HG03565 (cell line): ENCODE data around the gene RAD51B.

Source experiments
- ATAC-seq: cut with Tn5 transposase; IDR thresholded peaks from one replicate; pipeline ENCODE4 v1.9.1; 2021; ENCODE audit warnings: mild to moderate bottlenecking, moderate library complexity; ENCODE audit not compliant: unreplicated experiment

Gene RAD51B

GRCh38 chr14:68140076-68140741, 320.6 kb downstream of the RAD51B start:
- ATAC-seq: no peak

DNA sequence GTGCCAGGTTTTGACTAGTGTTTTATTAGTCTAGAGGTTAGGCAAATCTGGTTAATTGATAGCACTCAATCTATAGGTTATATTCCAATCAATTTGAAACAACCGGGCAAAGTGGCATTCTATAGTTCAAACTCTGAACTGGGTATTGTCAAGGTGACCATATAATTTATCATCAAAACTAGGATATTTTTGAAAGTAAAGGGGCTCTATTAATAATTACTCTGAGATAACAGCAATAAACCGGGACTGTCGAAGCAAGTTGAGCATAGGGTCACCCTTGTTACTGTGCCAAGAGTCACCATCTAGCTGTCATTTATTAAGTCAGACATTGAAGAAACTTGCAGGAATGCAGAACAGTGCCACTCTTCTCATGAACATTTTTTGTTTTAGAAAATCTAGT, 321.2 kb downstream of the RAD51B start:
- ATAC-seq: no peak

DNA sequence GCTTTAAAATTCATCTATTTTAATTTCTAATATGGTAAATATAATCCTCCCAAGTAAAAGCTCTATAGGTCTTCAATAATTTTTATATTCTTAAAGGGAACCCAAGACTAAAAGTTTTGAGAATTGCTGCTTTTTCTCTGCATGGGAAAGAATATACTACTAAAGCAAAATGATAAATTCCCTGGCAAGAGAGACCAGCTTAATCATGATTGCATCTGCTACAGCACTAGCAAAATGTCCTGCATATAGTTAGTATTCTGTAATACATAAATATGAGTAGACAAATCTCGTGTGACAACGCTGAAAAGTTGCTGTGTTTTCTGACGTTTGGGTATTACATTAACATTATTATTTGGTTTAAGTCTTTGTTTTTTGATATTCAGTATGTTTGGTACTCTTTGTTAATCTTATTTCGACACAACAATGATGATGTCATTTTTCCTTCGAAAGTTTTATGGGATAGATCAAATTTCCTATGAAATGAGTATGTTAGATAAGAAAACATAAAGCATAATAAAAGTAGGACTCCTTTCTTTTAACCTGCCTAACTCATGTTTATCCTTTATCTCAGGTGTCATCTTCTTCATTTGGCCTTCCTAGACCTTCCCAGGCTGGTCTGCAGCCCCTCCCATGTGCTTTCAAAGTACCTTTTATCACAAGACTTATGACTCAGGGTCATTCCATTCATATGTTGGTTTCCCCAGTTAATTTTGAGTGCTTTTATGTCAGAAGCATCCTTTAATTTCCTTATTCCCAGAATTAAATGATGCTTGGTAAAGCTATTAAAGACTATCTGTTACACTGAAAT, 321.9 kb downstream of the RAD51B start:
- no peak for ATAC-seq

DNA sequence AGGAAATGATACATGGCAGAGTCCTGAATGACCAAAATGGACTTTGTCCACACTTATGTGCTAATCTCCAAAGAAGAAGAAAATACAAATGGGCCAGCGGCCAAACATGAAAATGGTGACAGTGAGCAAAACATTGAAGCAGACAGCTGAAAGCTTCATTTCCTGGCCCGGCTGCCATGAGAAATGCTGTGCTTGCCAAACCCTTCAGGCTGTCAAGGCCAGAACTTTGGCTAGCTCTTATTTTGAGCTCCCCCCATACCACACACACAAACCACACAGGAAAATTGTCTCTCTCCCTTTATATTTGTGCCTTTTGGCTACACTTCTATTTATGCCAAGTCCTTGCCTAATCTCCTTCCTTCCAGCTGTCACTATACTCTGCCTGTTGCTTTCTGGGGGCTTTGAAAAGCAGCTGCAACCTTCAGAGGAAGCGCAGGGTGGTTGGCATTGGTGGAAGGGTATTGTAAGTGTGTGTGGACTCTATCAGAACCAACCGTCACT, 323.8 kb downstream of the RAD51B start:
- ATAC-seq: no peak

DNA sequence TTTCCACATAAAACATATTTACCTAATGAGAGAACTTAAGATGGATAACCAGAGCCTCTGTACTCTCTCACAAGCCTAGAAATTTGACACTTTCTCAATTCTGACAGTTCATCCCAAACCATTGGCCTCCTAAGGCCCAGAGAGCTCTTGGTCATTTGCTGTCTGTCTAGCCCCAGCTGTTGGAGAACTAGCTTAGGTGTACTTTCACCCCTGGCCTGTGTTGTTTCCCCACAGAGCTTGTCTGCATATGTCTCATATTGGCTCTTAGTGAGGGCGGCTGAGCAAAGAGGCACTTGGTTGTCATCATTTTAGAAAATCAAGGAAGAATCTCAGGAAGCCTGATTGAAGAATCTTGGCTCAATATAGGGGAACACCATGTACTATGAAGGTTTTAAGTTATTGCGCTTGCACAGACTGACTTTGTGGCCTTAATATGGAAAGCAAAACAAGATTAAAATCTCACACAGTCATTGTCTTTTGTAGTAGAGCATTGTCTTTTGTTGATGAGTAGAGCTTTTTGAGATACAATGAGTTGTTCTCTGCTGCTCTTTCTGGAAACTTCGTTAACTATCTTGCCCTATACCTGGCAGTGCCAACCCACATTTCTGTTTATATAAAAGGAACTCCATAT, 324.6 kb downstream of the RAD51B start:
- no peak for ATAC-seq

GRCh38 chr14:68145036-68145435, 325.5 kb downstream of the RAD51B start:
- ATAC-seq: no peak

- ATAC-seq: no peak
These were observed 326.0 kb downstream of the RAD51B start for GRCh38 chr14:68145539-68145938.

- ATAC-seq: no peak
These were observed 327.2 kb downstream of the RAD51B start for GRCh38 chr14:68146818-68147217.

DNA sequence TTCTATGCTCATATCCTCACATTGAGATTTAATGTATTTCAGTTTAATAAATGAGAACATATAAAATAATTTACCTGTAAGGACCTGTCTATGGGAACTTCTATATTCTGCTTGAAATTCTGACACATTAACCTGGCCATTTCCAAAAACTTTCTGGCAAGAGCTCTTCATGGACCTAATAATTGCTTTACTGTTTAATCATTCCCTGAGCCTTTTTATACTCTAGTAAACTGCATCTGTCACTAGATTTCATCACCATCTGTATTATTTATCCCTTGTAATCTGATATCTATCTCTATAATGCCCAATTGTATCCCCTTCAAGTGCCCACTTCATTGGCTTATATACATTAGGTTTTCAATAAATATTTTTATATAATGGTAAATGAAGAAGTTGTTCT, 327.7 kb downstream of the RAD51B start:
- ATAC-seq: no peak

GRCh38 chr14:68148276-68148675, 328.7 kb downstream of the RAD51B start:
- ATAC-seq: no peak

- ATAC-seq: no peak
These were observed 329.2 kb downstream of the RAD51B start for GRCh38 chr14:68148763-68149162.

DNA sequence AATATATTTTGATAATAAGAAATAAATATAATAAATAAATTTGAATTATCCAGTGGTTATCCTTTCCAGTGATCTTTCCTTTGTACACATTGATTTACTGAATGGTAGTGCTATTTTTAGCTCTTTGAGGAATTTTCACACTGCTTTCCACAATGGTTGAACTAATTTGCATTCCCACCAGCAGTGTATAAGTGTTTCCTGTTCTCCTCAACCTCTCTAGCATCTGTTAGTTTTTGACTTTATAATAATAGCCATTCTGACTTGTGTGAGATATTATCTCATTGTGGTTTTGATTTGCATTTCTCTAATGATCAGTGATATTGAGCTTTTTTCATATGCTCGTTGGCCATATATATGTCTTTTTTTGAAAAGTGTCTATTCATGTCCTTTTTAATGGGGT, 333.7 kb downstream of the RAD51B start:
- ATAC-seq: no peak

DNA sequence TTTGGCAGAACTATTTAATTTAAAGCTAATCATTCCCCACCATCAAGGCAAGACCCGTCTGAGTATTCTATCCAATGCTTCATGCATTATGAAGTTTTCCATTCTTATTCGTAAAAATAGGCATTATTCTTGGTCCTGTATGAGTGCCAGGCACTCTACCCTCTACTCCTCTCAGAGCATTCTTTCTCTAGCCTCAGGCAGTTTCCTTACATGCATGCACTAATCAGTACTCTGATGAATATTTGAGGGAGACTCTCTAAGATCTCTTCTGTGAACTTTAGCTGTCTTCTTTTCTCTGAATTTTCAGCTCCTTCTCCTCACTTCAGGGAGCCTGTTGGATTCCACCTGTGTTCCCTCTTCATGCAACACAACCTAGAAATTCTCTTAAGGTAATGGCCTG, 334.7 kb downstream of the RAD51B start:
- no peak for ATAC-seq

DNA sequence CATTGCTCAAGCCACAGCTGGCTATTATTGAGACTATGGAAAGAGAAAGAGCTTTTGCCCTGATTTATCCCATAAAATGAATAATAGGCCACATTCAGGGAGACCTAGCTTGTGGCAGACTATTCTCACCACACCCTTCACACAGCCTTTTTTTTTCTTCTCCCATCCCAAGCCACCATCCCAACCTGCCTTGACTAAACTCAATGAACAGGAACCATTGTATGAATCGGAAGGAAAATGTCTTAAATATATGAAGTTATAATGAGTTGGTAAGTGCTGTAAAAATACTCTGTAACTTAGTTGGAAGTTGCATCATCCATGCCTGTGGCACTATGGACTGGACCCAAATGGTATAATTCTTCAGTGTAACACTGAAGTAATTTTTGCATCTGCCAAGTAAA, 338.4 kb downstream of the RAD51B start:
- ATAC-seq: no peak

GRCh38 chr14:68158640-68159039, 339.1 kb downstream of the RAD51B start:
- no peak for ATAC-seq

GRCh38 chr14:68159701-68160633, 340.4 kb downstream of the RAD51B start:
- ATAC-seq: no peak

GRCh38 chr14:68160779-68161546, 341.4 kb downstream of the RAD51B start:
- ATAC-seq: no peak

DNA sequence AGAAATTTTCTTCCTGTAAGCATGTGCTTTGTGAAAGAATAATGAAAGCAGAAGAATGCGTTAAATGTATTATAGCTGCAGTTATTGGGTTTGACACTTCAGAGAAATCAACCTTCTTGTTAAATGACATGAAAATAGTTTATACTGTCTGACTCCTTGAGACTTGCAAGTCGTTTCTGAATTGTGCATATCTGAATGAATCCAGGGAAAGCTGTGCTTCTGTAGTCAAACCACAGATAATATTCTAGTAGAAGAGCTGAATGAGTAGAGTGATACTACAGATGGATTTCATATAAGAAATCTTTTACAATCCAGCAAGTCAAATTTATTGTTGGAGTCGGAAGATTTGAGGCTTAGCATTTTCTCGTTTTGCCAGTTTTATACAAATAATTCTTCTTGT, 343.3 kb downstream of the RAD51B start:
- ATAC-seq: no peak

GRCh38 chr14:68164711-68165113, 345.1 kb downstream of the RAD51B start:
- ATAC-seq: no peak

DNA sequence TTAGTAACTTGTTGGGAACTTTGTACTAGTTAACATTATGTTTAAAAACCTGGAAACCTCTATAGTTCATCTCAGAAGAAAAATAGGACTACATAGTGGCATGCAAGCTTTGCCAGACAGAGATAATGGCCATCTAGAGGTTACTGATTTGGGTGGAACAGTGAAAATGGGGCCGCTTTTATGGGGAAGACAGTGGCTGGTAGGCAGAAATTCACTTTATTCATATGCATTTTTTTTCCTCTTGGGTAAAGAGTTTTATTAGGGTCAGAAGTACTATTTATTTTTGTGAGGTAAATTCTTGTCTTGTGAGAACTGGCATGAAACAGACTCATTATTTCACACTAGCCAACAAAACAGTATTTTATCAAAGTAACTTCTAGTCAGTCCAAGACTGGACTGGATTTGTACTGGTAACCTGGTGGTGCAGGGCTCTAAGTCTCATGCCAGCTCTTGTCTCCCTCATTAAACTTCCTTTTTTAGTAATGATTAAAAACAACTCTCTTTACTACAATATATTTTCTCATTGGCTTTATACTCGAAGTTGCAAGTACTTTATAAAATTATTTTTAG, 345.8 kb downstream of the RAD51B start:
- ATAC-seq: no peak
